ENCODE results near the gene CTPS1. TPM values are rescaled to one million over a fixed set of nuclear protein-coding genes. Genes with fewer than 3 reads are reported as not detected.

Gene CTPS1
- polyA plus RNA-seq, 1 donor from 2014 or later, result 76.1 TPM

GRCh38 chr1:41017141-41018017, 37.9 kb downstream of the CTPS1 start:
- Histone ChIP-seq H3K79me2 (replicated peaks; ENCODE audit: insufficient read depth, low read length) (no peaks in the 10 kb centered on the region), H4K20me1 (ENCODE audit: insufficient read depth) (no peaks in the 10 kb centered on the region), H3K4me3 (ENCODE audit: low read length) (no peak overlapping the region), H3K4me2 (ENCODE audit: low read length) (no peak overlapping the region), H3K36me3 (ENCODE audit: insufficient read depth, low read length) (no peaks in the 10 kb centered on the region), H2AFZ (ENCODE audit: low read depth, low read length) (no peak overlapping the region), H3F3A (ENCODE audit: insufficient read depth, low read length, poor library complexity, severe bottlenecking) (no peaks in the 10 kb centered on the region), H3K9me3 (ENCODE audit: low read length) (no peaks in the 10 kb centered on the region), H3K9ac (ENCODE audit: low read length) (no peak overlapping the region), H3K27ac (ENCODE audit: low read length) (no peak overlapping the region), H3K27me3 (ENCODE audit: insufficient read depth, low read depth, low read length) (no peaks in the 10 kb centered on the region), H3K9me2 (ENCODE audit: insufficient read depth, low read length) (no peaks in the 10 kb centered on the region)
- TF ChIP-seq TAF1 (IDR thresholded peaks at IDR 0.05; ENCODE audit: low read depth), result no peak
- TF ChIP-seq, protein P1, sequence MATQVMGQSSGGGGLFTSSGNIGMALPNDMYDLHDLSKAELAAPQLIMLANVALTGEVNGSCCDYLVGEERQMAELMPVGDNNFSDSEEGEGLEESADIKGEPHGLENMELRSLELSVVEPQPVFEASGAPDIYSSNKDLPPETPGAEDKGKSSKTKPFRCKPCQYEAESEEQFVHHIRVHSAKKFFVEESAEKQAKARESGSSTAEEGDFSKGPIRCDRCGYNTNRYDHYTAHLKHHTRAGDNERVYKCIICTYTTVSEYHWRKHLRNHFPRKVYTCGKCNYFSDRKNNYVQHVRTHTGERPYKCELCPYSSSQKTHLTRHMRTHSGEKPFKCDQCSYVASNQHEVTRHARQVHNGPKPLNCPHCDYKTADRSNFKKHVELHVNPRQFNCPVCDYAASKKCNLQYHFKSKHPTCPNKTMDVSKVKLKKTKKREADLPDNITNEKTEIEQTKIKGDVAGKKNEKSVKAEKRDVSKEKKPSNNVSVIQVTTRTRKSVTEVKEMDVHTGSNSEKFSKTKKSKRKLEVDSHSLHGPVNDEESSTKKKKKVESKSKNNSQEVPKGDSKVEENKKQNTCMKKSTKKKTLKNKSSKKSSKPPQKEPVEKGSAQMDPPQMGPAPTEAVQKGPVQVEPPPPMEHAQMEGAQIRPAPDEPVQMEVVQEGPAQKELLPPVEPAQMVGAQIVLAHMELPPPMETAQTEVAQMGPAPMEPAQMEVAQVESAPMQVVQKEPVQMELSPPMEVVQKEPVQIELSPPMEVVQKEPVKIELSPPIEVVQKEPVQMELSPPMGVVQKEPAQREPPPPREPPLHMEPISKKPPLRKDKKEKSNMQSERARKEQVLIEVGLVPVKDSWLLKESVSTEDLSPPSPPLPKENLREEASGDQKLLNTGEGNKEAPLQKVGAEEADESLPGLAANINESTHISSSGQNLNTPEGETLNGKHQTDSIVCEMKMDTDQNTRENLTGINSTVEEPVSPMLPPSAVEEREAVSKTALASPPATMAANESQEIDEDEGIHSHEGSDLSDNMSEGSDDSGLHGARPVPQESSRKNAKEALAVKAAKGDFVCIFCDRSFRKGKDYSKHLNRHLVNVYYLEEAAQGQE (IDR thresholded peaks at IDR 0.05; ENCODE audit: borderline replicate concordance), result no peak
- TF ChIP-seq EZH2 (IDR thresholded peaks at IDR 0.05; ENCODE audit: borderline replicate concordance, insufficient read depth, low read length, poor library complexity, severe bottlenecking), result no peak
- TF ChIP-seq MXI1 (conservative IDR thresholded peaks at IDR 0.05; ENCODE audit: poor library complexity, severe bottlenecking), result no peak
- TF ChIP-seq SMC3 (conservative IDR thresholded peaks at IDR 0.05; ENCODE audit: poor library complexity), result no peak
- TF ChIP-seq CTCF (IDR thresholded peaks at IDR 0.05; ENCODE audit: poor library complexity, severe bottlenecking), result no peak
- no peak for TF ChIP-seq RAD21 (conservative IDR thresholded peaks at IDR 0.05)
- no peak for TF ChIP-seq POLR2AphosphoS5 (IDR thresholded peaks at IDR 0.05)
- no peak for TF ChIP-seq EP300 (conservative IDR thresholded peaks at IDR 0.05; ENCODE audit: poor library complexity, severe bottlenecking)

- no peaks in the 10 kb centered on the region for H4K20me1 ChIP-seq (ENCODE audit: insufficient read depth)
- H2AFZ ChIP-seq (ENCODE audit: low read depth, low read length), result no peak overlapping the region
- H3K9ac ChIP-seq (ENCODE audit: low read length), result no peak overlapping the region
- H3K79me2 ChIP-seq (replicated peaks; ENCODE audit: insufficient read depth, low read length), result no peaks in the 10 kb centered on the region
- no peak overlapping the region for H3K27ac ChIP-seq (ENCODE audit: low read length)
- no peak overlapping the region for H3K4me3 ChIP-seq (ENCODE audit: low read length)
- no peaks in the 10 kb centered on the region for H3K36me3 ChIP-seq (ENCODE audit: insufficient read depth, low read length)
- H3K9me3 ChIP-seq (ENCODE audit: low read length), result no peaks in the 10 kb centered on the region
- H3K27me3 ChIP-seq (ENCODE audit: insufficient read depth, low read depth, low read length), result no peaks in the 10 kb centered on the region
- TF ChIP-seq POLR2AphosphoS5 (IDR thresholded peaks at IDR 0.05) (no peak), RAD21 (conservative IDR thresholded peaks at IDR 0.05) (no peak)
- no peaks in the 10 kb centered on the region for H3F3A ChIP-seq (ENCODE audit: insufficient read depth, low read length, poor library complexity, severe bottlenecking)
- H3K4me2 ChIP-seq (ENCODE audit: low read length), result no peak overlapping the region
- no peaks in the 10 kb centered on the region for H3K9me2 ChIP-seq (ENCODE audit: insufficient read depth, low read length)
These were observed 38.5 kb downstream of the CTPS1 start for GRCh38 chr1:41018018-41018410.
